A673 (cell line): ENCODE measurements around the gene CHRNA5.

Experiments
- EZH2 ChIP-seq: fragments of 200-600 bp; sonication (generic); IDR thresholded peaks from 2 replicates; pipeline ENCODE4 v1.6.1; 2017; ENCODE audit warnings: borderline replicate concordance, low read depth, mild to moderate bottlenecking, mixed read lengths, antibody characterized with exemption, low read length; ENCODE audit not compliant: poor library complexity, severe bottlenecking
- TF ChIP-seq, protein P1 (sequence below): fragments of 300-800, 200-600 bp; sonication (generic); conservative IDR thresholded peaks from 2 replicates; pipeline ENCODE4 v1.5.1; 2017; ENCODE audit warnings: low read depth, mild to moderate bottlenecking, antibody characterized with exemption, low read length, moderate library complexity, mixed read lengths

DNA sequence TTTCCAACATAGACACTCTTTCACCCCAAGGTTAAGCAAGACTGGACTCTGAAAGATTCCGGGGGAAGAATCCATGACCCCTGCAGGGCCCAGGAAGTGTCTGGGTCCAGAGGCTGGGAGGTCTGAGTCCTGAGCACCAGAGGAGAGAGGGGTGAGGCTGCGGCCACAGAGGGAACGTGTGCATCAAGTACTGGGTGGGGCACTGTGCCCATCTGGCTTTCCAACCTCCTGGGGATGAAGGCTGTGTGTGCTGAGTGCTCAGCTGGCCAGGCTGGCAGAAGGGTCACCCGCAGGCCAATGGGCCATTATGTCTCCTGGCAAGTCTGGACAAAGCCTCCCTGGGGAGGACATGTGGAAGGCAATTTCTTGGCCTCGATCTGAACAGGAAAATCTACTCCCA is 52.2 kb downstream of the CHRNA5 start:
- TF ChIP-seq, protein P1, sequence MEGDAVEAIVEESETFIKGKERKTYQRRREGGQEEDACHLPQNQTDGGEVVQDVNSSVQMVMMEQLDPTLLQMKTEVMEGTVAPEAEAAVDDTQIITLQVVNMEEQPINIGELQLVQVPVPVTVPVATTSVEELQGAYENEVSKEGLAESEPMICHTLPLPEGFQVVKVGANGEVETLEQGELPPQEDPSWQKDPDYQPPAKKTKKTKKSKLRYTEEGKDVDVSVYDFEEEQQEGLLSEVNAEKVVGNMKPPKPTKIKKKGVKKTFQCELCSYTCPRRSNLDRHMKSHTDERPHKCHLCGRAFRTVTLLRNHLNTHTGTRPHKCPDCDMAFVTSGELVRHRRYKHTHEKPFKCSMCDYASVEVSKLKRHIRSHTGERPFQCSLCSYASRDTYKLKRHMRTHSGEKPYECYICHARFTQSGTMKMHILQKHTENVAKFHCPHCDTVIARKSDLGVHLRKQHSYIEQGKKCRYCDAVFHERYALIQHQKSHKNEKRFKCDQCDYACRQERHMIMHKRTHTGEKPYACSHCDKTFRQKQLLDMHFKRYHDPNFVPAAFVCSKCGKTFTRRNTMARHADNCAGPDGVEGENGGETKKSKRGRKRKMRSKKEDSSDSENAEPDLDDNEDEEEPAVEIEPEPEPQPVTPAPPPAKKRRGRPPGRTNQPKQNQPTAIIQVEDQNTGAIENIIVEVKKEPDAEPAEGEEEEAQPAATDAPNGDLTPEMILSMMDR: no peak
- no peak for TF ChIP-seq EZH2
